ENCODE results near the gene POM121C.
A peak's percentile ranks its signal among the peaks of the same experiment; 100 is the strongest.
"Not testable (repeated sequence)": the region's sequence is repeated elsewhere in the genome, so short reads cannot be mapped to it uniquely, and the experiment has no call there.

POM121C gene

DNA sequence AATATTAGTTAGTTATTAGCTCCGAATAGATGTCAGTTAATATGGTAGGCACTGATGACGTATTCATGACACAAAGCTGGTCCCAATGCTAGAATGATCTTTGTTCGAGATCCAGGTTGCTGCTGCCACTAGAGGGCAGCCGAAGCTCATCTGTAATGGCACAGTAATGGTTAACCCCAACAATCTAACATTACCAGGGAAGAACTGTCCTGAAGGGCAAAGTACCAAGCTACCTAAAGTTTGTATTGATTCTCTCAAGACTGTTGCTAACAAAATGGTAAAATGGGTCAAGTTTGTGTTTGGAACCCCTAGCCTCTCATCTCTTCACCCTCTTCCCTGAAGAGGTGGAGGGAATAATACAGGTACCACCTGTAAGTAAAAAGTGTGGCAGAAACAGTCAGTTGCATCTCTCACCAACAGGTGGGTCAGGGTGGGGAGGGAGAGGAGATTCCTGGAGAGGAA is 33.6 kb downstream of the POM121C start:
- H3K79me2 ChIP-seq (ENCODE audit: insufficient read depth, low read length); H3K4me2 ChIP-seq (ENCODE audit: insufficient read depth, low read length); H3K9me3 ChIP-seq (ENCODE audit: insufficient read depth, low read length, severe bottlenecking); H3K36me3 ChIP-seq (ENCODE audit: insufficient read depth, low read length); DNase-seq; H3K4me1 ChIP-seq (ENCODE audit: insufficient read depth, low read length); H3K27ac ChIP-seq (ENCODE audit: low read length); H4K20me1 ChIP-seq (ENCODE audit: insufficient read depth, low read length); H3K27me3 ChIP-seq (ENCODE audit: insufficient read depth, low read length, poor library complexity); H3K4me3 ChIP-seq (ENCODE audit: low read depth in 1 of 2, low read length in 2 of 2); H3K9ac ChIP-seq (ENCODE audit: low read depth, low read length); H2AFZ ChIP-seq (ENCODE audit: low read depth, low read length): not testable (repeated sequence)
- TF ChIP-seq, protein P1, sequence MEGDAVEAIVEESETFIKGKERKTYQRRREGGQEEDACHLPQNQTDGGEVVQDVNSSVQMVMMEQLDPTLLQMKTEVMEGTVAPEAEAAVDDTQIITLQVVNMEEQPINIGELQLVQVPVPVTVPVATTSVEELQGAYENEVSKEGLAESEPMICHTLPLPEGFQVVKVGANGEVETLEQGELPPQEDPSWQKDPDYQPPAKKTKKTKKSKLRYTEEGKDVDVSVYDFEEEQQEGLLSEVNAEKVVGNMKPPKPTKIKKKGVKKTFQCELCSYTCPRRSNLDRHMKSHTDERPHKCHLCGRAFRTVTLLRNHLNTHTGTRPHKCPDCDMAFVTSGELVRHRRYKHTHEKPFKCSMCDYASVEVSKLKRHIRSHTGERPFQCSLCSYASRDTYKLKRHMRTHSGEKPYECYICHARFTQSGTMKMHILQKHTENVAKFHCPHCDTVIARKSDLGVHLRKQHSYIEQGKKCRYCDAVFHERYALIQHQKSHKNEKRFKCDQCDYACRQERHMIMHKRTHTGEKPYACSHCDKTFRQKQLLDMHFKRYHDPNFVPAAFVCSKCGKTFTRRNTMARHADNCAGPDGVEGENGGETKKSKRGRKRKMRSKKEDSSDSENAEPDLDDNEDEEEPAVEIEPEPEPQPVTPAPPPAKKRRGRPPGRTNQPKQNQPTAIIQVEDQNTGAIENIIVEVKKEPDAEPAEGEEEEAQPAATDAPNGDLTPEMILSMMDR (IDR thresholded peaks at IDR 0.05; ENCODE audit: borderline replicate concordance, extremely low read depth, low read length, poor library complexity, severe bottlenecking), result peak; percentile 45
- peak; percentile 95 for ATAC-seq (ENCODE audit: insufficient read depth, low read depth)

DNA sequence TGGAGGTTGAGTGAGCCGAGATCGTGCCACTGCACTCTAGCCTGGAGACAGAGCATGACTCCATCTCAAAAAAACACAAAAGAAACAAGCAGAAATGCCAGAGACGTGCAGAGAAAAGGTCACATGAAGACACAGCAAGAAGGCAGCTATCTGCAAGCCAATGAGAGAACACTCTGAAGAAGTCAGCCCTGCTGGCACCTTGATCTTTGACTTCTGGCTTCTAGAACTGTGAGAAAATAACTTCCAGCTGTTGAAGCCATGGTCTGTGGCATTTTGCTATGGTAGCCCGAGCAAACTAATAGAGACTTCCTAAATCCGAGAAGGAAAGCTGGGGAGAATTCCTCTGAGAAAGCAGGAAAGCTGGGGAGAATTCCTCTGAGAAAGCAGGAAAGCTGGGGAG is 36.2 kb downstream of the POM121C start:
- not testable (repeated sequence) for H3K9ac ChIP-seq (ENCODE audit: low read depth, low read length); H2AFZ ChIP-seq (ENCODE audit: low read depth, low read length); H3K36me3 ChIP-seq (ENCODE audit: insufficient read depth, low read length); H3K9me3 ChIP-seq (ENCODE audit: insufficient read depth, low read length, severe bottlenecking); H3K4me2 ChIP-seq (ENCODE audit: insufficient read depth, low read length); ATAC-seq (ENCODE audit: insufficient read depth, low read depth); H3K79me2 ChIP-seq (ENCODE audit: insufficient read depth, low read length); H3K27ac ChIP-seq (ENCODE audit: low read length); DNase-seq; H3K27me3 ChIP-seq (ENCODE audit: insufficient read depth, low read length, poor library complexity); H3K4me1 ChIP-seq (ENCODE audit: insufficient read depth, low read length); H3K4me3 ChIP-seq (ENCODE audit: low read depth in 1 of 2, low read length in 2 of 2); H4K20me1 ChIP-seq (ENCODE audit: insufficient read depth, low read length)

DNA sequence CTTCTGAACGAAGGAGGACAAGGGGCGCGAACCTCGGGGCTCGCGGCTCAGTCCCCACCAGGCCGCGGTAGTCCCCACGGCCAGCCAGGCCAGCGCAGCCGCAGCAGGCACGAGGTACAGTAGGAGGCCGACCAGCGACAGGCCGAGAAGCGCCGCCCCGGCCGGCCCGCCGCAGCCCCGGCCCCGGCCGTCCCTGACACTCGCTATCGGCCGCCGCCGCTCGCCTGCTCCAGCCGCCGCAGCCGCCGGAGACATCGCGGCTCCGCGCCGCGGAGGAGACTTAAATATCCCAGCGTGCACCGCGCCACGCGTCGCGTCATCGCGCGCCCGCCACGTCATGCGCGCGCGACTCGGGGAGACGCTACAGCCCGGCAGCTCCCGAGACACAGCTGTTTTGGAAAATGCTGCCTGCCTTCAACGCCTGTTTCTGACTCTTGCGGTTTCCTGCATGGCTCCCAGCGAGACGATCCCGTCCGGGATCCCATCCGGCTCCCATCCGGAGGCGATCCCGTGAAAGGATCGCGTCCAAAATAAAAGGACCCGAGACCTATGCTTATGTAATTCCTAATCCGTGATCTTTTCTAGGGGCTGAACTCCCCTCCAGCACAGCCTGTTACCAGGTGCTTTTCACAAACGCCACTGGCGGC is 43.5 kb downstream of the POM121C start:
- Histone ChIP-seq H3K4me1 (ENCODE audit: insufficient read depth, low read length) (peaks cover 12% of the 10 kb centered on the region), H3K79me2 (ENCODE audit: insufficient read depth, low read length) (peaks cover 16% of the 10 kb centered on the region; the same call in 1 of the 2 replicates), H3K36me3 (ENCODE audit: insufficient read depth, low read length) (peaks cover 32% of the 10 kb centered on the region), H2AFZ (ENCODE audit: low read depth, low read length) (peak overlapping the region; percentile 71; the same call in 1 of the 2 replicates), H3K9ac (ENCODE audit: low read depth, low read length) (peak overlapping the region; percentile 57), H3K27ac (ENCODE audit: low read length) (peak overlapping the region; percentile 69), H3K4me2 (ENCODE audit: insufficient read depth, low read length) (peak overlapping the region; percentile 61), H3K4me3 (ENCODE audit: low read depth in 1 of 2, low read length in 2 of 2) (peak overlapping the region; percentile 30 to 66; a peak in 3 of 4 replicates)
- H3K27me3 ChIP-seq (ENCODE audit: insufficient read depth, low read length, poor library complexity); H3K9me3 ChIP-seq (ENCODE audit: insufficient read depth, low read length, severe bottlenecking); H4K20me1 ChIP-seq (ENCODE audit: insufficient read depth, low read length): not testable (repeated sequence)
- DNase-seq (peak; percentile 47), ATAC-seq (ENCODE audit: insufficient read depth, low read depth) (peak; percentile 83)

DNA sequence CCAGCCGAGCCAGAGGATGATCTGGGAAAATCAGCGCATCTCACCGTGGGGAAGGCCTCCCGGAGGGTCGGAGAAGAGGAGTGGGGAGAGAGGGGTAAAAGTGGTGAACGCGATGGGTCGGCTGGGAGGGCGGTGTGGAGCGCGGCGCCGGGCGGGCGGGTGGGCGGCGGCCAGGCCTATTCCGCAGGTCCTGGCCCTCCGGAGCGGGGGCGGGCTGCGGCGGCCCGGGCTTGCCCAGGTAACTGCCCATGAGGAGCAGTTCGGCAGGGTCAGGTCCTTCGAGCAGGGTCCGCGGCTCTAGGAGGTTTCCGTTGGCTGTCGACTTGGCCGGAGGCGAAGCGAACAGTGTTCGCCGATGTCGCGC is 44.0 kb downstream of the POM121C start:
- H3K27ac ChIP-seq (ENCODE audit: low read length); H3K9me3 ChIP-seq (ENCODE audit: insufficient read depth, low read length, severe bottlenecking); H2AFZ ChIP-seq (ENCODE audit: low read depth, low read length); H4K20me1 ChIP-seq (ENCODE audit: insufficient read depth, low read length); H3K27me3 ChIP-seq (ENCODE audit: insufficient read depth, low read length, poor library complexity); DNase-seq: not testable (repeated sequence)
- ATAC-seq (ENCODE audit: insufficient read depth, low read depth), result peak; percentile 59
- Histone ChIP-seq H3K79me2 (ENCODE audit: insufficient read depth, low read length) (peaks cover 16% of the 10 kb centered on the region; the same call in 1 of the 2 replicates), H3K9ac (ENCODE audit: low read depth, low read length) (peak overlapping the region; percentile 57), H3K4me3 (ENCODE audit: low read depth in 1 of 2, low read length in 2 of 2) (peak overlapping the region; percentile 16 to 57; a peak in 3 of 4 replicates), H3K36me3 (ENCODE audit: insufficient read depth, low read length) (peaks cover 36% of the 10 kb centered on the region), H3K4me1 (ENCODE audit: insufficient read depth, low read length) (peaks cover 12% of the 10 kb centered on the region), H3K4me2 (ENCODE audit: insufficient read depth, low read length) (peak overlapping the region; percentile 60; the same call in 1 of the 2 replicates)

DNA sequence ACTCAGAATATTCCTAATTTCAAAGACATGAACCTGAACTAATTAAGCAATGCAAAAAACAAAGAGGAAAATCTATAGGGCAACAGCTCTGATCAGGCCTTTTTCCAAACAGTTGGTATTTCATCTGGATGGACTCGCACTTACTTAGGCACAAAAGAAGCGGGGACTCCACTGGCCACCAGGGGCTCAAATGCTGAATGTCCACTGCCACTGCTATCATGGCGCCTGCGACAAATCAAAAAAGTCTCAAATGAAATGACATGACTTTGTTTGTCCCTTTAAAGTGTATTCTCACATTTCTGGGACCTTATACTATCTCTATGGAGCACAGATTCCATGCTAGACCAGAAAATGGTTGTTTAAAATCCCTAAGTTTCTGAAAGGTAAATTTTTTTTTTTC is 47.1 kb downstream of the POM121C start:
- H3K27ac ChIP-seq (ENCODE audit: low read length); H3K9me3 ChIP-seq (ENCODE audit: insufficient read depth, low read length, severe bottlenecking); ATAC-seq (ENCODE audit: insufficient read depth, low read depth); DNase-seq; H3K4me3 ChIP-seq (ENCODE audit: low read depth in 1 of 2, low read length in 2 of 2); H3K4me2 ChIP-seq (ENCODE audit: insufficient read depth, low read length); H3K9ac ChIP-seq (ENCODE audit: low read depth, low read length); H4K20me1 ChIP-seq (ENCODE audit: insufficient read depth, low read length); H2AFZ ChIP-seq (ENCODE audit: low read depth, low read length); H3K27me3 ChIP-seq (ENCODE audit: insufficient read depth, low read length, poor library complexity): not testable (repeated sequence)
- Histone ChIP-seq H3K79me2 (ENCODE audit: insufficient read depth, low read length) (peaks cover 20% of the 10 kb centered on the region; the same call in 1 of the 2 replicates), H3K36me3 (ENCODE audit: insufficient read depth, low read length) (peaks cover 67% of the 10 kb centered on the region), H3K4me1 (ENCODE audit: insufficient read depth, low read length) (peaks cover 12% of the 10 kb centered on the region)

DNA sequence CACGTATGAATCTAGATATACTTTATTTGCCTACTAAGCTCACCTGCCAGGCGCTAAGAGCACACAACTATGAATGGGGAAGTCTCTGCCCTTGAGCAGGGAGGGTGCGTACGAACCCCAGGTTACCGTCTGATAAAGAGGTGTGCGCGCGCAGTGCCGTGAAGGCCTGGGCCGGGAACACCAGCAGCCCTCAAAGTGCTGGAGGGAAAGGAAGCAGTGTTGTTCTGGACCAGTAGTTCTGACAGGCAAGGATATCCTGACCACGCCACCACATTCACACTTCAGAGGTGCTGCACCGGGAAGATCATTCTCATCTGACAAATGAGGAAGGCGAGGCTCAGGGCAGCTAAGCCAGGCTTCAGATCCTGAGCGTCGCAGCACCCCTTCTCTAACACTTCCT is 62.6 kb downstream of the POM121C start:
- H2AFZ ChIP-seq (ENCODE audit: low read depth, low read length); H3K4me3 ChIP-seq (ENCODE audit: low read depth in 1 of 2, low read length in 2 of 2); H3K27me3 ChIP-seq (ENCODE audit: insufficient read depth, low read length, poor library complexity); H3K9ac ChIP-seq (ENCODE audit: low read depth, low read length); H3K79me2 ChIP-seq (ENCODE audit: insufficient read depth, low read length); H3K9me3 ChIP-seq (ENCODE audit: insufficient read depth, low read length, severe bottlenecking); H3K4me2 ChIP-seq (ENCODE audit: insufficient read depth, low read length); DNase-seq; H3K4me1 ChIP-seq (ENCODE audit: insufficient read depth, low read length); H3K27ac ChIP-seq (ENCODE audit: low read length); ATAC-seq (ENCODE audit: insufficient read depth, low read depth); H4K20me1 ChIP-seq (ENCODE audit: insufficient read depth, low read length): not testable (repeated sequence)
- H3K36me3 ChIP-seq (ENCODE audit: insufficient read depth, low read length), result peaks cover 35% of the 10 kb centered on the region

DNA sequence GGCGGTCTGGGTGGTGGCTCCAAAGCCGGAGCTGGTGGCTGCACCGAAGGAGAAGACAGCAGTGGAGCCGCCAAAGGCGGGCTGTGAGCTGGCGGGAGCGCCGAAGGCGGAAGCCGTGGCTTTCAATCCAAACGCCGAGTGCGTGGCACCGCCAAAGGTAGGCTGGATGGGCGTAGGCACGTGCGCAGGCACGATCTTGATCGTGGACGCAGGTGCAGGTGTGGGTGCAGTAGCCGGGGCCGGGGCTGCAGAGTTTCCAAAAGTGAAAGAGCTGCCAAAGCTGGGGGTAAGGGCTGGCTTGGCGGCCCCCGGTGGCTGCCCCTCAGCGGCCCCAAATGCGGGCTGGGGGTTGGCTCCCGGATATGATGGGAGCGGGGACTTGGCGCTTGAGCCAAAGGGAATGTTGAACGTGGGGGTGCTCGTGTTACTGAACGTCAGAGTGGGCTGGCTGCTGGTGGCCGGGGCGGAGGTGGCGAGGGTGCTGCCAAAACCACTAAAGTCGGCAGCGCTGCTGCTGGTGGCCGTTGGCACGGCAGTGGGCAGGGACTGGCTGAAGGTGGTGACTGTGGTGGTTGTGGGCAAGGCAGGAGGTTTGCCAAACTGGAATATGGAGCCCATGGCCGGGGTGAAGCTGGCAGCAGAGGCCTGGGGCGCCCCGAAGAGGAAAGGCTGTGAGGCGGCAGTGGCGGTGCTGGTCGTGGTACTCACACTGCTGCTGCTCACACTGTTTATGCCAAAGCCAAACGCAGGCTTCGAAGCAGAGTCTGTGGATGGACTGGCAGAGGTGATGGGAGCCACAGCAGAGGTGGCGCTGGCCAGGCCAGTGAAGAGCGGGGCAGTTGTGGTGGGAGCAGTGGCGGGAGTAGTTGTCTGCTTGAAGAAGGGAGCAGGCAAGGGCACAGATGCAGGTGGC is 64.0 kb downstream of the POM121C start:
- not testable (repeated sequence) for H3K27me3 ChIP-seq (ENCODE audit: insufficient read depth, low read length, poor library complexity); H3K4me3 ChIP-seq (ENCODE audit: low read depth in 1 of 2, low read length in 2 of 2); H3K9ac ChIP-seq (ENCODE audit: low read depth, low read length); H4K20me1 ChIP-seq (ENCODE audit: insufficient read depth, low read length); ATAC-seq (ENCODE audit: insufficient read depth, low read depth); H3K79me2 ChIP-seq (ENCODE audit: insufficient read depth, low read length); H3K27ac ChIP-seq (ENCODE audit: low read length); H2AFZ ChIP-seq (ENCODE audit: low read depth, low read length); DNase-seq; H3K4me2 ChIP-seq (ENCODE audit: insufficient read depth, low read length); H3K4me1 ChIP-seq (ENCODE audit: insufficient read depth, low read length); H3K9me3 ChIP-seq (ENCODE audit: insufficient read depth, low read length, severe bottlenecking)
- H3K36me3 ChIP-seq (ENCODE audit: insufficient read depth, low read length), result peaks cover 31% of the 10 kb centered on the region
